ENCODE results near the gene ALDH3B1.

ALDH3B1 gene

DNA sequence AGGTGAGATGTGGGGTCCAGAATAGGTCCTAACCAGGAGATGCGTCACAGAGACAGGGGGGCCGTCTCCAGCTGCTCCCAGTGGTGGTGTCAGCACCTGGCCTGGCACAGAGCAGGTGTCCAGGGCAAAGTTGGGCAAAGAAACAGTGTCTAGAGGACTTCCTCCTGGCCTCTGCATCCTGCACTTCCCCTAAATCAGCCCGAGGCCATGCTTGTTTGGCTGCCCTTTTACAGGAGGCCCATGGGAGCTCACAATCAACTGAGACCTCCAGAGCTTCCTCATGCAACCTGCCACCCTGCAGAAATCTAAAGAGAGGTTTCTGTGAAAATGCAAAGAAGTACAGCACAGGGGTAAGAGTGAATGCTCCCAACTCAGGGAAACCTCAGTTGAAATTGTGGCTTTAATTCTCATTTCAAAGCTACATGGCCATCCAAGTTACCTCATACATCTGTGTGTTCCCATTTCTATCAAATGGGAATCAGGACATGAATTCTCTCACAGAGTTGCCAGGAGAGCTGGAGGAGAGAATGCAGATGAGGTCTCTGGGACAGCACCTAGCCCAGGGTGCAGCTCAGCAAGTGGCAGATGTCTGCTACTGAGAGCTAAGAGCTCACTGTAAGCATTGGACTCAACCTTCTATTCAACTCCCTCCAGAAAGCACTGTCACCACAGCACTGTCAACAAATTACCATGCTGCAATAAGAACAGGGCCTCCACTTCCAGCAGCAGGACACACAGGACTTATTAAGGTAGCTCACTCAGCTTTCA is 61.3 kb downstream of the ALDH3B1 start:
- DNase-seq (ENCODE audit: low read depth): no peak

DNA sequence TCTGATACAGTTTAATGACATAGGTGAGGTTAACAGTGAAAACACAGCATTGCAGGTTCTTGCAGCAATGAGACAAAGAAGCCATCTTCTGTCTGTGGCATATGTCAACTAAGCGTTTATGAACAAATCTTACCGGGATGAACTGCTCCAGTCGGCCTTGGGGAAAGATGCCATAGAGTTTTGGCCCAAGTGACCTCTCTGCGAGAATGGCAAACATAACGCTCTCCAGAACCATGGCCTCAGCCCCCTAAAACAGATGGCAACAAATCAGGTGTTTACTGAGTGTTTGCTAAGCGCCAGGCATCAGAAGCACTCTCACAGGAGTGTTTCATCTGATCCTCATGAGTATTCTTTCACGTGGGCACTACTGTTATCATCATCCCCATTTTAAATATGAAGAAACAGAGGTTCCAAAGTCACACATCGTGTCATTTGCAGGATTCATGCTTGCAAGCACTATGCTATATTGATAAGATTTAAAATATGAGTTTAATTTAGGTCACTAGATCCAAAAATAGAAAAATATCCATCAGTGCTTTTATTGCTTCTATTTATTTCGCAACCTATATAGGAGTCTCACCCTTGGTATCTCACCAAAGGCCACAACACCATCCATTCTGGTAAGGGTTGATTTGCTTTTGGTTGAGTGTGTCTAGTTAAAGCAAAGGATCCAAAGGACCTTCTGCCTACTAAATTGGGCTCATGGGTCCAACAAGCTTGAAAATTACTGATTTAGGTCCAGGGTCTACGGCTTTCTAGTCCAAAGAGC is 64.6 kb downstream of the ALDH3B1 start:
- DNase-seq (ENCODE audit: low read depth): no peak

- DNase-seq (ENCODE audit: low read depth): no peak
Measured at GRCh38 chr11:68076371-68077042, 66.4 kb downstream of the ALDH3B1 start.

DNA sequence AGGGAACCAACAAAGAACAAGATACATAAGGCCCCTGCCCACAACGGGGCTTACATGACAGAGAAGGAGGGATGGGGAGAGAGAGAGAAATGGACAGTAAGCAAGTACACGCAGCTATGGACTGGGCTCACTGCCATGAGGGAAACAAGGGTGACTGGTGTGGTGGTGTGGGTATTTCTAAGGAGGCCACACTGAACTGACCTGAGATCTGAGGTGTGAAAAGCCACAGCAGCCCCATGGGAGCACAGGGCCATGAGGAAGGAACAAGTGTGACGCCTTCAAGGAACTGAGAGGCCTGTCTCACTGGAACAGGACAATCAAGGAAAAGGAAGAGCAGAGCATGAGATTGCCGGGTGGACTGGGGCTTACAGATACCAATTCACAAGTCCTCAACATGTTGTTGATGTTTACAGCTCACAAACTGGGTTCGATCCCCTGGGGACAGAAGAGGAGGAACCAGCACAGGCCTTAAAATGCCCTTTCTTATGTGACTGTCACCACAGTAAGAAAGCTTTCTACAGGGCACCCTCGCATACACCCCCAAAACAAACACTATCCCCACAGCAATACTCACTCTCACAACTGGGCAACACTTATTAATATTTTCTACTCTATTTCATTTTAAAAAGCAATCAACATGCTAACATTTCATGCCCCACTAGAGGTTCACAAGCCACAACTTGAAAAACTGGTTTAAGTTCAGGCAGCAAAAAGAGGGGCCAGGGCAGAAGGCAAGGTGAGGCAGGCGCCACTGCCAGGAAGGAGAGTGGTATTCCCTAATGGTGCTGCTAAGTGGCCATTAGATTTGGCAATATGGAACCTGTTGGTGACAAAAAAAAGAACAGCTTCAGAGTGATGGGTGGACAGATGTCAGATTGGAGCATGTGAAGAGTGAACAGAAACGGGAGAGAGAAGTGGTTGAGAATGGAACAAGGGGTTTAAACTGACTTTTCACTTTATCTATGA is 67.8 kb downstream of the ALDH3B1 start:
- DNase-seq (ENCODE audit: low read depth): no peak
